Posterior cingulate gyrus (tissue), 11 donors: ENCODE measurements around the gene KRT13.
"Not testable (repeated sequence)": the region's sequence is repeated elsewhere in the genome, so short reads cannot be mapped to it uniquely, and the experiment has no call there.

Experiments used
- DNase-seq, 10 donors: peaks; one replicate each; pipeline versions ENCODE4 v3.0.0 to v3.0.0-alpha.2; 2020 to 2021; ENCODE audit warnings: mixed read lengths in 3 of 10
- intact Hi-C: fragments of 100-400 bp; cut with DNase I; formaldehyde crosslinking; loops from one replicate; pipeline ENCODE4 v1.15.1; 2023

Gene KRT13

GRCh38 chr17:41505007-41505808 lies at the start of gene KRT13:
KRT13 (minus strand) TSS chr17:41505612; CDS start chr17:41505550, 62 bp downstream.
- intact Hi-C loops = no loop called here
- no peak for DNase-seq

DNA sequence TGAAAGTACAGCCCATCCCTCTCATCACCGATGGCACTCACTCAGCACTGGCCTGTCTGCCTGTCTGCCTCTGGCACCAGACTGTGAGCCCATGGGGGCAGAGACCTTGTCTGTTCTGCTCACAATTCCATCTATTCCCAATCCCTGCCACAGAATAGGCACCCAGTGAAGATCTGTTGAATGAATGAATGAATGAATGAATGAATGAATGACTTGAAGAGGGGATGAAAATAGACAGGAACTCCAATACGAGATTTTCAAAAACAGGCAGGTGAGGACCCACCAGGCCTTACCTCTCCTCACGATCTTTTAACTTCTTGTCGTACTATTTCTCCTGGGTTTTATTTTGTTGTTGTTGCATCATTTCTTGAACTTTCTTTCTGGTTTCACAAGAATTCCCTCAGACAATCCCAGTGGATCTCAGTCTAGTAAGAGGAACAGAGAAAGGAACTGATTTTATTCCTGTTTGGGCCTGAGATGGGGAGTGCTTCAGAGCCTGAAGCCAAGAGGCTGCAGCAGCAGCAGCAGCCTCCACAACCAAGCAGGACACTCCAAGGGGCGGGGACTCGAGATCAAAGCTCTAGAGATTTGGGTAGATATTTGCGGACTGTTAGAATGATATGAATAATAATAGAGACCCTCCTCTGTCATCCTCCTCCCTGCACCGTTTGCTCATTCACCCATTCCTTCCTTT lies 48.7 kb upstream of the KRT13 start:
- DNase-seq = no peak
- intact Hi-C loops = no loop called here

DNA sequence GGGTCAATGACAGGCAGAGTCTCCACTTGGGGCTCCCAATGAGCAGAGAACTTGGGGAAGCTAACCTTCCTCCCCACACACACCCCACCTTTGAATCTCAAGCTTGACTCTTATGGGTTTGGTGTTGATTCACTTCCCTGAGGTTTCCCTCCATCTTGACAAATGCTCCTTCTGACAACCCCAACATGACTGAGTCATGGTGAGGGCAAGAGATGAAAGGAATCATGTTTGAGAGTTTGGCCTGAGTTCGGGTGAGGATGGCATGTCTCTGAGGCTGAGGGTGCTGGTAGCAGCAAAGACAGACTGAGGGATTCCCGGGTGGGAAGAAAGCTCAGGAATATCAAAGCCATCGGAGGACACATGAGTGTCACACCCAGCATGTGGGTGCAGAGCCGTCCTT lies 47.8 kb upstream of the KRT13 start:
- intact Hi-C loops = no loop called here
- peak in 1 of 10 donors; percentile 39 for DNase-seq

DNA sequence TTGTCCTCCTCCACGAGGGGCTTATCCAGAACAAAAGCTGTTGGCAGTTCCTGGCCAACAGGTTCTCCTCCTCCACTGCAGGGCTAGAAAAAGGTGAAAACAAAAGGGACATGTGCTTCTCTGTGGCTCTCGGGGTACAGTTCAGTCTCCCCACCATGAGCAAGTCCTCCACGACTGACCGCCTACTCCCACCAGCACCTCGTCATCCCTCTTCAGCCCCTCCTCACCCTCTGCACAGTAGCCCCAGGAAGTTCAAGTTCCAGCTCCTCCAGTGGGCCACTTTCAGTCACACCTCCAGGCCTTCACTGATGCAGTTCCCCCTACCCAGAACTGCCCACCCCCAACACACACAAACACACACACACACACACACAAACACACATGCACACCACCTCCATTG lies 47.0 kb upstream of the KRT13 start:
- DNase-seq = peak in 1 of 10 donors; percentile 63
- intact Hi-C loops = no loop called here

DNA sequence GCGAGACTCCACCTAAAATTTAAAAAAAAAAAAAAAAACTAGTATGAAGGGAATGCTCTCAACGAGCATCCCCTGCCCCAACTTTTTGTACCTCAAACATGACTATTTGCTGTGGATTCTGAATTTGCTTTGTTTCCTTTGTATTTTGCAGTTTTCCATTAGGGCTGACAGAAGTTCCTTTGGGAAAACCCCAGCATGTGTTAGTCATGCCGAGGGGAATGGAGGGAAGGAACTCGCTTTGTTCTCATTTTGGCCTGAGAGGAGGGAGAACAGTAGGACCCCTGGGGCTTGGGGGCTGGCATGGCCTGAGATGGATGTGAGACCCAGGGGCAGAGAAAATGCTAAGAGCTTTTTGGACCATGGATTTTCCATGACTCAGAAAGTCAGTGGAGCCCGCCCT lies 46.0 kb upstream of the KRT13 start:
- intact Hi-C loops = no loop called here
- no peak for DNase-seq

DNA sequence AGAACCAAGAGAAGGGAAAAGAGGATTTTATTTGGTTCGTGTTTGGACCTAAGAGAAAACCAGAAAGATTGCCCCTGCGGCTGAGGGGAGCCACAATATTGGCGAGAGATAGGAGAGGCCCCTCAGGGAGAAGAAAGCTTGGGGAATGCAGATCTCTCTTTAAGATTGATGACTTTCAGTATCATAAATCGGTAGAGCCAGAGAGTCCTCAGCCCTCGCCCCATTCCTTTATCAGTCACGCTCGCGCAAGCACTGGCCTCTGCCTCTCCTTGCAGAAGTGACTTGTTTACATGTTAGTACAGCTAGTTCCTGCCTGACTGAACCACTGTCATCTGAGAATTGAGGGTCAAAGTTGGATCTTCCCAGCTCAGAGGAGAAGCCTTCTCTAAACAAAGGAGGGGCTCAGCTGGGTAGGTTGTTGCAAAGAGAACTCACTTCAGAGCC lies 44.2 kb upstream of the KRT13 start:
- DNase-seq = peak in 1 of 10 donors; percentile 19
- intact Hi-C loops = loop anchor here (1.0 kb wide), 3 partner anchors 99 to 640 kb away; no protein-coding TSS in a partner anchor

GRCh38 chr17:41548844-41549595 lies 43.6 kb upstream of the KRT13 start:
- intact Hi-C loops = loop anchor here (1.0 kb wide), 3 partner anchors 99 to 640 kb away; no protein-coding TSS in a partner anchor
- peak; percentile 59 to 95 (median 80) for DNase-seq

- DNase-seq = peak in 8 of 10 donors; percentile 50 to 95 (median 68)
- intact Hi-C loops = no loop called here
Measured at GRCh38 chr17:41547921-41548843, 42.8 kb upstream of the KRT13 start.

- peak in 1 of 10 donors; percentile 54 for DNase-seq
- intact Hi-C loops = no loop called here
Measured at GRCh38 chr17:41547378-41547841, 42.0 kb upstream of the KRT13 start.

DNA sequence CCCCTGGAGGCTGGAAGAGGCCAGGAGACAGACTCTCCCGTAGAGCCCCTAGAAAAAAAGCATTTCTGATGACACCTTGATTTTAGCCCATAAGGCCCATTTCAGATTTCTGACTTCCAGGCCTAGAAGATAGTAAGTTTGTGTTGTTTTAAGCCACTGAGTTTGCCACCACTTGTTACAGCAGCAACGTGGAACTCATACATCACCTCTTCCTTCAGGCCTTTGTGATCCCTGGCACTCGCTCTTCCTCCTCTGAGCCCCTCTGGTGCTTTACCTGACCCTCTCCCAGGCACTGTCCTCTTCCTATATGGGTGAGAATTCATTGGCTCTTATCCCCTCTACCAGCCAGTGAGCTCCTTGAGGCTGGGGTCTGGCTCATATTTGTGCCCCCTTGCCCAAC lies 41.4 kb upstream of the KRT13 start:
- peak in 1 of 10 donors; percentile 38 for DNase-seq
- intact Hi-C loops = no loop called here

- DNase-seq = peak in 2 of 10 donors; percentile 61 to 76
- intact Hi-C loops = no loop called here
Measured at GRCh38 chr17:41545829-41546410, 40.5 kb upstream of the KRT13 start.

GRCh38 chr17:41544935-41545334 lies 39.5 kb upstream of the KRT13 start:
- intact Hi-C loops = no loop called here
- DNase-seq = peak in 1 of 10 donors; percentile 5

DNA sequence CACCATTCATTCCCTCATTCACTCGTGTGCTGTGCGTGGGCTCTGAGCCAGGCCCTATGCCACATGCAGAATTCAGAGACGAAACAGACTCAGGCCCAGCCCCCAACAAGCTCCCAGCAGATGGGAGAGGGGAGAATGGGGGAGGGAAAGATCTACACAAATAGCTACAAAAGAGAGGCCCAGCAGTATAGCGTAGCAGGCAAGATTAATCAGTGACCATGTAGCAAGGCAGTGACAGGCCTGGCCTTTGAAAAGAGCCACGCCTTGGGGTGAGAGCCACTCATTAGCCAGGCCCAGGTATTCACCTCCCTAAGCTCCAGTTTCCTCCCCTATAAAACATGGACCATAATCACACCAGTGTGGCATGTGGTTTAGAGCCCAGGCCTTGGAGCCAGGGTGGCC lies 39.1 kb upstream of the KRT13 start:
- intact Hi-C loops = no loop called here

GRCh38 chr17:41542786-41543185 lies 37.4 kb upstream of the KRT13 start:
- peak in 2 of 10 donors; percentile 9 to 55 for DNase-seq
- intact Hi-C loops = not testable (repeated sequence)

More for the DNA sequence above, 39.1 kb upstream of the KRT13 start:
- DNase-seq = peak in 2 of 10 donors; percentile 44 to 54

- intact Hi-C loops = no loop called here
- DNase-seq = no peak
Measured at GRCh38 chr17:41542357-41542756, 36.9 kb upstream of the KRT13 start.

GRCh38 chr17:41540921-41541625 lies 35.7 kb upstream of the KRT13 start:
- DNase-seq = peak in 2 of 10 donors; percentile 53 to 57
- intact Hi-C loops = no loop called here

DNA sequence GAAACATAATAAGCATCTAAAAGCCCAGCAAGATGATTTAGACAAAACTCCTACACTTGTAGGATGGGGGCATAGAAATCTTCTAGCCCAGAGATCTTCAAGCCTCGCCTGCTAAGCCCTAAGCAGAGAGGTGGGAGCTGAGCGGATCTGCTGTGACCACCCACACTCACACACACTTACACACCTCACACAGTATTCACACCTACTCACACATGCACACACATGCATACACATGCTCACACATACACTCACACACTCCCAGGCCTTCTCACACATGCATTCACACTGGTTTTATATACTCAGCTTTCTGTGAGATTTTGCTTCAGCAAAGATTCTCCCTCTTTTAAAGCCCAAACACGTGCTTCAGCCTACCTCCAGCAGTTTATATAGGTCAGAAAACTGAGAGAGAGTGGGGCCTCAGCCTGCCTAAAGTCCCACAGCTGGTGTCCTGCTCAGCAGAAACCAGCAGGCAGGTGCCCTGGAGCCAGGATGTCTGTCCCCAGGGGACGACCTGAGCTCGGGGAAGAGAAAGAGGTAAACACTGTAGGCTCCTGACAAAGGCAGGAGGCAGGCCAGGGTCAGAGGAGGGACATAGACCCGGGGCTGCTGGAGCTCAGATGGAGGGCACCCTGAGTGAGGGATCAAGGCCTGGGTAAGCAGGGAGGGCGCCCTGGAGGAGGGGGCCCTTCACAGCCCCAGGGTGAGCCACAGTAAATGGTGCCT lies 34.7 kb upstream of the KRT13 start:
- intact Hi-C loops = no loop called here
- DNase-seq = peak in 2 of 10 donors; percentile 30 to 55

GRCh38 chr17:41539071-41539492 lies 33.7 kb upstream of the KRT13 start:
- intact Hi-C loops = no loop called here

More at GRCh38 chr17:41539071-41539492, 33.7 kb upstream of the KRT13 start:
- peak in 2 of 10 donors; percentile 64 to 67 for DNase-seq
